H1 (cell line): ENCODE measurements around the gene ANKFY1. TPM values are rescaled to one million over a fixed set of nuclear protein-coding genes. Genes with fewer than 3 reads are reported as not detected.

Experiments
- CBX5 ChIP-seq: fragments of 300-800, 300-1000 bp; sonication (generic); IDR thresholded peaks from 2 replicates; pipeline ENCODE4 v1.7.1; 2016; ENCODE audit warnings: antibody characterized with exemption, low read length, low read depth
- JUND ChIP-seq: IDR thresholded peaks from 2 replicates; pipeline ENCODE4 v1.6.1; 2011; ENCODE audit warnings: mild to moderate bottlenecking, improper control_type of control experiment, low read length
- PHF8 ChIP-seq: fragments of 200-600 bp; sonication (generic); conservative IDR thresholded peaks from 2 replicates; pipeline ENCODE4 v1.7.1; 2012; ENCODE audit warnings: low read depth, mild to moderate bottlenecking, inconsistent platforms, low read length, moderate library complexity
- RAD21 ChIP-seq, 2 experiments: IDR thresholded peaks in 1 of 2; conservative IDR thresholded peaks in 1 of 2; 2 replicates each; pipeline ENCODE4 v1.6.1; 2011; ENCODE audit warnings: low read depth in 2 of 2, low read length in 2 of 2, improper control_type of control experiment in 1 of 2, inconsistent platforms in 1 of 2, mild to moderate bottlenecking in 1 of 2, moderate library complexity in 1 of 2
- SAP30 ChIP-seq: fragments of 300-600 bp; sonication (generic); IDR thresholded peaks from 2 replicates; pipeline ENCODE4 v1.7.1; 2012; ENCODE audit warnings: low read length, moderate library complexity, mild to moderate bottlenecking, inconsistent platforms; ENCODE audit not compliant: insufficient read depth, insufficient replicate concordance
- polyA plus RNA-seq, 7 experiments: library from polyadenylated mRNA; depleted of rRNA in 3 of 7; stranded (reverse) in 5 of 7; unstranded in 2 of 7; fragments of >200 nt in 5 of 7; fragments of 200-250 nt in 2 of 7; gene quantifications; 1 replicate in 5 of 7; 2 replicates in 1 of 7; 4 replicates in 1 of 7; pipeline versions ENCODE4 v1.2.1 to v1.2.3, GENCODE V29; 2011 to 2013; ENCODE audit warnings: missing spikeins in 2 of 7, mixed read lengths in 2 of 7
- total RNA-seq: library from RNA; stranded (reverse); fragmentation: NEBNext Ultra II Directional; extraction: Animal tissue kit (Norgen Biotek cat#: 25700); gene quantifications from 2 replicates; pipeline ENCODE4 v1.2.1, GENCODE V29; 2021

The ANKFY1 gene
- total and polyA plus RNA-seq, 2 of the 8 experiments (the other 6 are each of a cell fraction or from before 2014, with no cell fraction given): 28.3 to 45.3 TPM

DNA sequence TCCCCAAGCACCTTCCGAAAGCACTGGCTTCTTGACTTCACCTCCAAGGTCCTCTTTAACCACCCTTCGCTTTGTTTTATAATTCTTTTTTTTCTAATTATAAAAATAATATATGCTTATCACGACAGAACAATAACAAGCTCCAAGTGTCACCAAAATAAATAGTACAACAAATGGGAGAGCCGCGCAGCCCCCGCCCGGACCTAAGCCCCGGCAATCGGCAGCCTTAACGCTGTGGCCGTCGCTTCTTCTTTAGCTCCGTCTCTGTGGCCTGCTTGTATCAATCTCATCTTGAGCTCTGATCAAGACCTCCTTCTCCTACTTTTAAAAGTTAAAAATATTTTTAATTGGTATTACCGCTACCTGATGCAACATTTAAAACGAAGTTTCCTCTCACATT, 78.1 kb downstream of the ANKFY1 start (continued):
- no peak for TF ChIP-seq PHF8
- TF ChIP-seq CBX5: no peak
- TF ChIP-seq RAD21 (IDR thresholded peaks at IDR 0.05 in 1 of 2, conservative IDR thresholded peaks at IDR 0.05 in 1 of 2; ENCODE audit: low read depth in 2 of 2, low read length in 2 of 2): no peak
- TF ChIP-seq SAP30: no peak
- no peak for TF ChIP-seq JUND
